K562 (cell line): ENCODE measurements around the gene SH3RF1.

Experiments used
- E2F6 ChIP-seq, 2 experiments: IDR thresholded peaks; 2 replicates each; pipeline ENCODE4 v1.6.1; 2011; ENCODE audit warnings: borderline replicate concordance in 1 of 2, control low read depth in 1 of 2, low read depth in 1 of 2, low read length in 1 of 2, mild to moderate bottlenecking in 1 of 2, mixed read lengths in 1 of 2, moderate library complexity in 1 of 2; ENCODE audit not compliant: insufficient read depth in 1 of 2, insufficient read length in 1 of 2, poor library complexity in 1 of 2, severe bottlenecking in 1 of 2; ENCODE audit errors: extremely low read depth in 1 of 2
- EP300 ChIP-seq: IDR thresholded peaks from 2 replicates; pipeline ENCODE4 v1.6.1; 2012; ENCODE audit warnings: low read length, improper control_type of control experiment
- KAT7 ChIP-seq: sonication (generic); formaldehyde crosslinking; IDR thresholded peaks from 2 replicates; pipeline ENCODE4 v1.8.0; 2022; ENCODE audit warnings: missing genetic modification reagents, mild to moderate bottlenecking, borderline replicate concordance
- PCBP2 ChIP-seq: fragments of 200-400 bp; formaldehyde crosslinking; IDR thresholded peaks from 2 replicates; pipeline ENCODE4 v1.6.1; 2018; ENCODE audit warnings: low read length, low read depth, mild to moderate bottlenecking, moderate library complexity; ENCODE audit not compliant: poor library complexity, severe bottlenecking
- SMAD3 ChIP-seq: fragments of 450-650 bp; formaldehyde crosslinking; conservative IDR thresholded peaks from 2 replicates; pipeline ENCODE4 v1.4.0; 2020; ENCODE audit warnings: mild to moderate bottlenecking
- TARDBP ChIP-seq: fragments of 450-650 bp; IDR thresholded peaks from 2 replicates; pipeline ENCODE4 v1.6.1; 2016
- TCF7L2 ChIP-seq: fragments of 150-350 bp; IDR thresholded peaks from 2 replicates; pipeline ENCODE4 v1.6.1; 2016; ENCODE audit warnings: low read depth, mild to moderate bottlenecking, low read length, moderate library complexity
- ZNF24 ChIP-seq: fragments of 450-650 bp; IDR thresholded peaks from 2 replicates; pipeline ENCODE4 v1.6.1; 2016
- ZNF766 ChIP-seq: fragments of 200-800 bp; sonication (Bioruptor generic); conservative IDR thresholded peaks from 2 replicates; pipeline ENCODE4 v1.6.1; 2016; ENCODE audit warnings: missing genetic modification characterization, missing compliant biosample characterization

- no peak for TF ChIP-seq SMAD3 (CRISPR knock-in tag)
- no peak for TF ChIP-seq EP300
- TF ChIP-seq TCF7L2: no peak
- no peak for TF ChIP-seq E2F6 (IDR thresholded peaks at IDR 0.05; ENCODE audit: borderline replicate concordance in 1 of 2, extremely low read depth in 1 of 2, insufficient read depth in 1 of 2, insufficient read length in 1 of 2, low read depth in 1 of 2, low read length in 1 of 2, poor library complexity in 1 of 2, severe bottlenecking in 1 of 2)
- TF ChIP-seq TARDBP: no peak
- TF ChIP-seq ZNF766: no peak
- TF ChIP-seq ZNF24: no peak
- TF ChIP-seq PCBP2: no peak
- no peak for TF ChIP-seq KAT7
Observed at GRCh38 chr4:169120624-169121023, 150.1 kb downstream of the SH3RF1 start.
